H1 (cell line): Measurements from ENCODE around the gene ANXA6.

ENCODE experiments used
- CBX8 ChIP-seq: fragments of 300-800, 300-1000 bp; sonication (generic); IDR thresholded peaks from 2 replicates; pipeline ENCODE4 v1.7.1; 2016; ENCODE audit warnings: low read depth, low read length, borderline replicate concordance
- NANOG ChIP-seq: IDR thresholded peaks from 2 replicates; pipeline ENCODE4 v1.6.1; 2011; ENCODE audit warnings: low read length, low read depth, mild to moderate bottlenecking, inconsistent platforms; ENCODE audit not compliant: insufficient read depth, poor library complexity, severe bottlenecking
- RXRA ChIP-seq: IDR thresholded peaks from 2 replicates; pipeline ENCODE4 v1.6.1; 2011; ENCODE audit warnings: low read depth, mild to moderate bottlenecking, low read length, moderate library complexity; ENCODE audit not compliant: insufficient read depth
- SAP30 ChIP-seq: fragments of 300-600 bp; sonication (generic); IDR thresholded peaks from 2 replicates; pipeline ENCODE4 v1.7.1; 2012; ENCODE audit warnings: low read length, moderate library complexity, mild to moderate bottlenecking, inconsistent platforms; ENCODE audit not compliant: insufficient read depth, insufficient replicate concordance
- SIRT6 ChIP-seq: IDR thresholded peaks from one replicate; pipeline ENCODE4 v1.7.1; 2012; ENCODE audit warnings: low read length, inconsistent platforms
- TF ChIP-seq, protein P1 (sequence below), 3 experiments: IDR thresholded peaks; 1 replicate in 2 of 3; 2 replicates in 1 of 3; pipeline versions ENCODE4 v1.5.1 to v1.6.1; 2011; ENCODE audit warnings: low read length in 3 of 3, mild to moderate bottlenecking in 3 of 3, inconsistent platforms in 2 of 3, low read depth in 1 of 3, moderate library complexity in 1 of 3; ENCODE audit not compliant: insufficient read depth in 1 of 3; ENCODE audit errors: control extremely low read depth in 1 of 3

- TF ChIP-seq, protein P1, sequence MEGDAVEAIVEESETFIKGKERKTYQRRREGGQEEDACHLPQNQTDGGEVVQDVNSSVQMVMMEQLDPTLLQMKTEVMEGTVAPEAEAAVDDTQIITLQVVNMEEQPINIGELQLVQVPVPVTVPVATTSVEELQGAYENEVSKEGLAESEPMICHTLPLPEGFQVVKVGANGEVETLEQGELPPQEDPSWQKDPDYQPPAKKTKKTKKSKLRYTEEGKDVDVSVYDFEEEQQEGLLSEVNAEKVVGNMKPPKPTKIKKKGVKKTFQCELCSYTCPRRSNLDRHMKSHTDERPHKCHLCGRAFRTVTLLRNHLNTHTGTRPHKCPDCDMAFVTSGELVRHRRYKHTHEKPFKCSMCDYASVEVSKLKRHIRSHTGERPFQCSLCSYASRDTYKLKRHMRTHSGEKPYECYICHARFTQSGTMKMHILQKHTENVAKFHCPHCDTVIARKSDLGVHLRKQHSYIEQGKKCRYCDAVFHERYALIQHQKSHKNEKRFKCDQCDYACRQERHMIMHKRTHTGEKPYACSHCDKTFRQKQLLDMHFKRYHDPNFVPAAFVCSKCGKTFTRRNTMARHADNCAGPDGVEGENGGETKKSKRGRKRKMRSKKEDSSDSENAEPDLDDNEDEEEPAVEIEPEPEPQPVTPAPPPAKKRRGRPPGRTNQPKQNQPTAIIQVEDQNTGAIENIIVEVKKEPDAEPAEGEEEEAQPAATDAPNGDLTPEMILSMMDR (IDR thresholded peaks at IDR 0.05; ENCODE audit: control extremely low read depth in 1 of 3, insufficient read depth in 1 of 3, low read depth in 1 of 3, low read length in 3 of 3) = no peak
- no peak for TF ChIP-seq NANOG
- no peak for TF ChIP-seq CBX8
- TF ChIP-seq RXRA = no peak
- TF ChIP-seq SAP30 = no peak
- TF ChIP-seq SIRT6 = no peak
These were observed 47.4 kb downstream of the ANXA6 start for GRCh38 chr5:151110122-151110681.
